ENCODE measurements around the gene RASGRF2.

DNA sequence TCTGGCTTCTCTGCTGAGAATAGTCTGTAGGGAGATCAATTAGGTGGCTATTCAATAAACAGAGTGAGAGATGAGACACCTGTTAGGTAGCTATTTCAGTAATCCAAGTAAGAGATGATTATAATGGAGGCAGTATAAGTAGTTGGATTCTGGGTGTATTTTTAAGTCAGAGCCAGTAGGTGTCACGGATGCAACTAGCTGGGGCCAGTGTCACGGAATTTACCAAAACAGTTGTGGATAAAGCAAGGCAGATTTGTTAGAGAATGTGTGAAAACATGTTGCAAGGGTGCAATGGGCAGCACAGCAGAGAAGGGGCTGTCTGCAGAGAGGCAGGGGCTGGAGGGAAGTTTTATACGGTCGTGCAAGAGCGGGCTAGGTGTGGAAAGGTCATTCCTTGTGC lies 114.9 kb downstream of the RASGRF2 start:
- no peak for TF ChIP-seq EZH2phosphoT487 (IDR thresholded peaks at IDR 0.05; ENCODE audit: borderline replicate concordance)
- TF ChIP-seq, protein P1, sequence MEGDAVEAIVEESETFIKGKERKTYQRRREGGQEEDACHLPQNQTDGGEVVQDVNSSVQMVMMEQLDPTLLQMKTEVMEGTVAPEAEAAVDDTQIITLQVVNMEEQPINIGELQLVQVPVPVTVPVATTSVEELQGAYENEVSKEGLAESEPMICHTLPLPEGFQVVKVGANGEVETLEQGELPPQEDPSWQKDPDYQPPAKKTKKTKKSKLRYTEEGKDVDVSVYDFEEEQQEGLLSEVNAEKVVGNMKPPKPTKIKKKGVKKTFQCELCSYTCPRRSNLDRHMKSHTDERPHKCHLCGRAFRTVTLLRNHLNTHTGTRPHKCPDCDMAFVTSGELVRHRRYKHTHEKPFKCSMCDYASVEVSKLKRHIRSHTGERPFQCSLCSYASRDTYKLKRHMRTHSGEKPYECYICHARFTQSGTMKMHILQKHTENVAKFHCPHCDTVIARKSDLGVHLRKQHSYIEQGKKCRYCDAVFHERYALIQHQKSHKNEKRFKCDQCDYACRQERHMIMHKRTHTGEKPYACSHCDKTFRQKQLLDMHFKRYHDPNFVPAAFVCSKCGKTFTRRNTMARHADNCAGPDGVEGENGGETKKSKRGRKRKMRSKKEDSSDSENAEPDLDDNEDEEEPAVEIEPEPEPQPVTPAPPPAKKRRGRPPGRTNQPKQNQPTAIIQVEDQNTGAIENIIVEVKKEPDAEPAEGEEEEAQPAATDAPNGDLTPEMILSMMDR (conservative IDR thresholded peaks at IDR 0.05; ENCODE audit: low read length) = no peak

Measured in Loucy (cell line).